HL-60 (cell line): Measurements from ENCODE around the gene TTYH2.

Experiments
- CTCF ChIP-seq: IDR thresholded peaks from one replicate; pipeline ENCODE4 v1.5.1; 2011; ENCODE audit warnings: low read length, control low read depth, inconsistent platforms; ENCODE audit not compliant: insufficient read depth
- GABPA ChIP-seq: IDR thresholded peaks from 2 replicates; pipeline ENCODE4 v1.6.1; 2012; ENCODE audit warnings: low read depth
- POLR2AphosphoS5 ChIP-seq: IDR thresholded peaks from 2 replicates; pipeline ENCODE4 v1.6.1; 2012; ENCODE audit warnings: low read depth
- REST ChIP-seq: IDR thresholded peaks from 2 replicates; pipeline ENCODE4 v1.6.1; 2012; ENCODE audit warnings: low read depth; ENCODE audit not compliant: insufficient replicate concordance
- SPI1 ChIP-seq: IDR thresholded peaks from 2 replicates; pipeline ENCODE4 v1.6.1; 2012; ENCODE audit warnings: low read depth, mild to moderate bottlenecking, borderline replicate concordance

DNA sequence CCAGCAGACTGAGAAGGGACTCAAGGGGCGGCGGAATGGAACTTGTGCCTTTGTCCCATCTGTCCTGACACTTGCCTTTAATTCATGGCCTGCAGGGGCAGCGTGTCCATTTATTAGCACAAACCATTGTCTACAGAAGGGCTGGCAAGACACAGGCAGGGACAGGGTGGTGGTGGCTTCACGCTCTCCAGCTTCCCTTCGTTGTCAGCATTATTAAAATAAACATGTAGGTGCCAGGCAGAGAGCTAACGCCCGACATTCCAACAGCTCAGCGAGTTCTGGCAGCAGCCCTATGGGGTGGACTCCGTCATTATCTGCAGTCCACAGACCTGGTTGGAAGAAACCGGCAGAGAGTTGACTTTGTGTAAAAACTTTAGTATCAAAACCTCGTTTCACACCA lies 77.0 kb downstream of the TTYH2 start:
- no peak for TF ChIP-seq CTCF
- no peak for TF ChIP-seq POLR2AphosphoS5
- TF ChIP-seq SPI1 = no peak
- no peak for TF ChIP-seq GABPA
- no peak for TF ChIP-seq REST
